GM10266 (cell line): Measurements from ENCODE around the gene CBLB.

Experiments used
- DNase-seq: peaks from one replicate; pipeline ENCODE4 v3.0.0; 2012; ENCODE audit errors: extremely low spot score
- CTCF ChIP-seq: IDR thresholded peaks from 2 replicates; pipeline ENCODE4 v1.5.1; 2012; ENCODE audit warnings: mild to moderate bottlenecking, low read depth; ENCODE audit not compliant: control insufficient read depth, insufficient read depth; ENCODE audit errors: missing control alignments

The CBLB gene

GRCh38 chr3:105629718-105630117 lies 239.1 kb downstream of the CBLB start:
- no peak for DNase-seq
- no peak for TF ChIP-seq CTCF

- no peak for TF ChIP-seq CTCF
- no peak for DNase-seq
Observed at GRCh38 chr3:105626739-105627138, 242.1 kb downstream of the CBLB start.

- no peak for TF ChIP-seq CTCF
- DNase-seq = no peak
Observed at GRCh38 chr3:105622169-105622568, 246.6 kb downstream of the CBLB start.

GRCh38 chr3:105620236-105620635 lies 248.6 kb downstream of the CBLB start:
- no peak for TF ChIP-seq CTCF
- DNase-seq = no peak

GRCh38 chr3:105619651-105620050 lies 249.2 kb downstream of the CBLB start:
- no peak for DNase-seq
- TF ChIP-seq CTCF = no peak

GRCh38 chr3:105618556-105618955 lies 250.3 kb downstream of the CBLB start:
- TF ChIP-seq CTCF = no peak
- no peak for DNase-seq

- no peak for DNase-seq
- no peak for TF ChIP-seq CTCF
Observed at GRCh38 chr3:105616374-105617121, 252.3 kb downstream of the CBLB start.
